Activated naive CD4-positive, alpha-beta T cell treated with anti-CD3 and anti-CD28 coated beads for 36 hours (primary cell): ENCODE results near the gene WDR1. TPM values are rescaled to one million over a fixed set of nuclear protein-coding genes. Genes with fewer than 3 reads are reported as not detected.

ENCODE experiments used
- CTCF ChIA-PET: fragments of 350-600 bp; sonication (Branson Sonifier 250); formaldehyde crosslinking; loops from one replicate; lab custom pipeline; 2021; ENCODE audit warnings: antibody characterized with exemption; lab: Charles Lee
- DNase-seq: peaks from one replicate; pipeline ENCODE4 v3.0.0-alpha.2; 2020
- H3K27ac Mint-ChIP-seq: one replicate; pipeline ENCODE4 v1.8.0; 2021; ENCODE audit warnings: mild to moderate bottlenecking, mixed read lengths
- H3K27me3 Mint-ChIP-seq: one replicate; pipeline ENCODE4 v1.8.0; 2021; ENCODE audit warnings: low read depth, mixed read lengths
- H3K36me3 Mint-ChIP-seq: one replicate; pipeline ENCODE4 v1.8.0; 2021; ENCODE audit warnings: low read depth, mixed read lengths
- H3K4me1 Mint-ChIP-seq: one replicate; pipeline ENCODE4 v1.8.0; 2021; ENCODE audit warnings: low read depth, mixed read lengths
- H3K4me3 Mint-ChIP-seq: one replicate; pipeline ENCODE4 v1.8.0; 2021; ENCODE audit warnings: mild to moderate bottlenecking, moderate library complexity, mixed read lengths
- H3K9me3 Mint-ChIP-seq: one replicate; pipeline ENCODE4 v1.8.0; 2021; ENCODE audit warnings: mixed read lengths
- intact Hi-C: fragments of 100-400 bp; cut with micrococcal nuclease; formaldehyde crosslinking; loops from one replicate; pipeline ENCODE4 v1.15.1; 2023
- total RNA-seq, 2 experiments: library from RNA; stranded (reverse); gene quantifications; one replicate each; pipeline ENCODE4 v1.2.3, GENCODE V29; 2021

Gene WDR1
- total RNA-seq, 2 experiments from 2014 or later = 271 to 295 TPM

DNA sequence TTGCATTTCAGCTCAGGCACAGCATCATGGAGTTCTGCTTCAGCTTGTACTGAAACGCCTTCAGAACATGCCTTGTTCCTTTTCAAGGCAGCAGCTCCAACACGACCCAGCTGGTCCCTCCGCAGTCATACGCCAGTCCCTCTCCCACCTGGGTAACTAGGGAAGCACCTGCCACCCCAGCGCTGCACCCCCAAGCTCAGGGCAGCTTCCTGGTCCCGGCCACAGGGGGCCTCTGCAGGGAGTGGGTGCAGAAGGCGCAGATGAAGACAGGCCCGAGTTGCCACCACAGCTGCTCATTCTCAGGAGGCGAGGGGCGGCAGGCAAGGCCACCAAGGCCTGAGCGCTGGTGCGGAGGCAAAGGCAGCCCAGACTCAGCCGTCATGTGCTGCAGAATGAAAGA, 21.8 kb downstream of the WDR1 start:
- DNase-seq = no peak
- Mint-ChIP-seq H3K27me3 (no peaks in the 10 kb centered on the region), H3K4me1 (peaks cover 83% of the 10 kb centered on the region), H3K4me3 (no peak overlapping the region), H3K9me3 (no peaks in the 10 kb centered on the region), H3K27ac (peak overlapping the region; percentile 90), H3K36me3 (peaks cover 65% of the 10 kb centered on the region)
- CTCF ChIA-PET = interaction anchor here (1.8 kb wide), 1 partner anchor 12 kb away, joined by 4 read pairs; no protein-coding TSS in a partner anchor
- intact Hi-C loops = no loop called here

DNA sequence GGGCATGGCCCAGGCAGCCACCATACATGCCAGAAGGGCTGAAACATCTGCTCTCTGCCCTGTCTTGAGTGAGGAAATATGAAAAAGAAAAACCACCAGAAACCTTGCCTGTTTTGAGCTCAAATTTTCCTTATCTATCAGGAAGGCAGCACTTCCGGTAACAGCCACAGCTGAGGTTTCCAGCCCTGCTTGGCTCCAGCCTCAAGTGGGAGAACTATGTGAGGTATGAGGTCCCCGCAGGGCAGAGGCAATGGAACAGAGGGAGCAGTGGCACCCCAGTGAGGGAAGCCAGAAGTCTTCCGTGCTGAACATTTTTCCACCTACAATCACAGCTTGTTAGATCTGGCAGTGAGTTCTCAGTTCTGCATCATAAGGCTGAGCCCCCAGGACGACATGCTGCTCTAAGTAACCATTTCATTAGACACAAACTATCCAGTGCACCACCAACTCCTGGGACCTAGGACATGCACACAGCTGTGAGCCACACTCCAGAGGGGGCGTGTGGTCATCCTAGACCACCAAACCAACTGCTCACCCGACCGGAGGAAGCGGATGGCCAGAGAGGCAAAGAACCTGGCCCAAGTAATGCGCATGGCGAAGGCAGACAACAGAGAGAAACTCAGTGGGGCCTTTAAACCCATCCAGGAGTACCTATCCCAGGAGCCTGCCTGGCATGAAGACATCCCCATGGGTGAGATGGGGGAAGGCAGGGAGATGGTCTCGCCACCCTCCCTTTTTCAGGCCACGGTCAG, 22.6 kb downstream of the WDR1 start:
- H3K27me3 Mint-ChIP-seq = no peaks in the 10 kb centered on the region
- H3K27ac Mint-ChIP-seq = peak overlapping the region; percentile 90
- peaks cover 58% of the 10 kb centered on the region for H3K36me3 Mint-ChIP-seq
- peak overlapping the region; percentile 34 for H3K4me3 Mint-ChIP-seq
- H3K9me3 Mint-ChIP-seq = no peaks in the 10 kb centered on the region
- CTCF ChIA-PET = interaction anchor here (0.7 to 1.3 kb wide), 4 partner anchors 8 to 104 kb away, joined by 3 read pairs; no protein-coding TSS in a partner anchor
- peaks cover 76% of the 10 kb centered on the region for H3K4me1 Mint-ChIP-seq
- DNase-seq = peak; percentile 47
- intact Hi-C loops = loop anchor here (2.0 kb wide), 1 partner anchor 21 kb away; no protein-coding TSS in a partner anchor

DNA sequence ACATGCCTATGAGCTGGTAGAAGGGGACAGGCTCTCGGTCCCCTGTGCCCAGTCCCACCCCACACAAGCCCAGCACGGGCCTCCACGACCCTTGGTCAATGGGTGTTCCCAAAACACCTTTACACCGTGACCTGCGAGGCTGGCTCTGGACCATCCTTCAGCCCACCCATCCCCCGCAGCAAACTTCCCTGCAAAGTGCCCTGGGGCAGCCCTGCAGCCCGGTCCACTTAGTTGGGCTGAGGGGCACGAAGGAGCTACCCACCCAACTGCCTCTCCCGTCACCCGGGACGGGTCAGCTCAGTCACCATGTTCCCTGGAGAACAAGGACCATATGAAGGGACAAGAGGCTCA, 23.4 kb downstream of the WDR1 start:
- CTCF ChIA-PET = interaction anchor here (0.9 to 1.3 kb wide), 3 partner anchors 24 to 105 kb away, joined by 3 read pairs; no protein-coding TSS in a partner anchor
- no peak for DNase-seq
- Mint-ChIP-seq H3K4me1 (peaks cover 69% of the 10 kb centered on the region), H3K27me3 (no peaks in the 10 kb centered on the region), H3K27ac (peak overlapping the region; percentile 90), H3K4me3 (no peak overlapping the region), H3K36me3 (peaks cover 53% of the 10 kb centered on the region), H3K9me3 (no peaks in the 10 kb centered on the region)
- intact Hi-C loops = loop anchor here (2.0 kb wide), 1 partner anchor 20 kb away; no protein-coding TSS in a partner anchor

DNA sequence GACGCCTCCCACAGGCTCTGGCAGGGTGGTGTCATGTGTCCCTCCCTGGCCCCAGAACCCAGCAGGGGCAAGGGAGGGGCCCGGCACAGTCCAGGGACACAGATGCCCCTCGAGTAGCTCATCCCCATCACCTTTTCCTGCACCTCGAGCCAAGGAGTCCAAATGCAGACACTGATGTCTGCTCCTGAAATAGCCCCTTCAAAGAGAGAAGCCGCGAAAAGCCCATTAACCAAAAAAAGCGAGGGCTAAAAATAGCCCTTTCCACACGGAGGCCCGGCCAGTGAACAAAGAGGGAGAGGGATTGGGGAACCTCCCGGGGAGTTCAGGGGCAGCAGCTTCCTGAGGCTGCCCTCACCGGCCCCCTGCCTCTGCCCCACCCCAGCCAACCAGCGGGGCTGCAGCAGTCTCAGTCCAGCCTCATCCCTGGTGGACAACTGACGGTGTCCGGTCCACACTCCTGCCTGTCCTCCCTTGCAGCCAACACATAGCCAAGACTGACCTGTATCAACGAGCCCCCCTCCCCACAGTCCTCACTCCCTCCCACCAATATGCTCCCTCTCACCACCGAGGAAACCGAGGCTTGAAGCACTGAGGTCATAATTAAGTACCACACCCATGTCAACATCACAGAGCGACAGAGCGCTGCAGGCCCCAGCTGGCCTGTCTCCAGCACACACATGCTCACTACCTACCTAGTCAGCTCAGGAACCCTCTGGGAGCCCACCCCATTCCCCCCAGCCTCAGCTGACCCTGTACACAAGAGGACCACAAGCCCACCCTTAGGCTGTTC, 23.9 kb downstream of the WDR1 start:
- no peaks in the 10 kb centered on the region for H3K27me3 Mint-ChIP-seq
- intact Hi-C loops = loop anchor here (2.0 kb wide), 1 partner anchor 20 kb away; no protein-coding TSS in a partner anchor
- no peak for DNase-seq
- H3K9me3 Mint-ChIP-seq = no peaks in the 10 kb centered on the region
- CTCF ChIA-PET = interaction anchor here (0.5 to 1.2 kb wide), 3 partner anchors 25 to 71 kb away, joined by 3 to 7 read pairs (median 3); partner anchors contain the start of gene SLC2A9
- peaks cover 64% of the 10 kb centered on the region for H3K4me1 Mint-ChIP-seq
- peak overlapping the region; percentile 90 for H3K27ac Mint-ChIP-seq
- H3K36me3 Mint-ChIP-seq = peaks cover 55% of the 10 kb centered on the region
- H3K4me3 Mint-ChIP-seq = no peak overlapping the region

DNA sequence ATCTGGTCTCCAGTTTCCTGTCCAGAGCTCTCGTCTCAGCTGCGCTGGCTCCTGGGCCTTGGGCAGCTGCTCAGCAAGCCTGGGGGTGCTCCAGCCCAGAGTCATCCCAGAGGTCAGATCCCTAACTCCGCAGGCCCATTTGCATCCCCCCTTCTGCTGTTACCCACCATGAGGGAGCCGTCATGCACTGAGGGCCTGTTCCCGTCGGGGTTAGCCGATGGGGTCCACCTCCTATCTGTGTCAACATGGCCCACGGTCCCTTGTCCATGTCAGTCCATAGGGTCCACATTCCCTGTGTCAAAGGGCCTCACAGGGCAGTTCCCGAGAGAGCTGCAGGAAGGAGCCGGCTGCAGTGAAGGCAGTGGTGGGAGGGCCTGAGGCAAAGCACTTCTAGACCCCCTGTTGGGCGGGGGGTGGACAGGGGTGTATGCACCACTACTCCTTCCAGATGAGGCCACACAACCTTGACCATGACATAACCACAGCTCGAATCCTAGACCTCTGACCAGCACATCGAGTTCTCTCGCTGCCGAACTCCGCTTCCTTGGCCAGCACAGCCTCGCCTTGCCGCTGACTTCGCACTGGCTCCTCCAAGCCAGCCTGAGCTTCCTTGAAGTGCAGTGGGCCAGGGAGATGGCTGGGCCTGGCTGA, 24.9 kb downstream of the WDR1 start:
- Mint-ChIP-seq H3K4me3 (no peak overlapping the region), H3K27ac (peak overlapping the region; percentile 53), H3K36me3 (peaks cover 56% of the 10 kb centered on the region), H3K4me1 (peaks cover 54% of the 10 kb centered on the region), H3K27me3 (no peaks in the 10 kb centered on the region), H3K9me3 (no peaks in the 10 kb centered on the region)
- DNase-seq = no peak
- intact Hi-C loops = loop anchor here (2.0 kb wide), 1 partner anchor 19 kb away; no protein-coding TSS in a partner anchor
- CTCF ChIA-PET = interaction anchor here (0.7 kb wide), 1 partner anchor 44 kb away, joined by 3 read pairs; no protein-coding TSS in a partner anchor

DNA sequence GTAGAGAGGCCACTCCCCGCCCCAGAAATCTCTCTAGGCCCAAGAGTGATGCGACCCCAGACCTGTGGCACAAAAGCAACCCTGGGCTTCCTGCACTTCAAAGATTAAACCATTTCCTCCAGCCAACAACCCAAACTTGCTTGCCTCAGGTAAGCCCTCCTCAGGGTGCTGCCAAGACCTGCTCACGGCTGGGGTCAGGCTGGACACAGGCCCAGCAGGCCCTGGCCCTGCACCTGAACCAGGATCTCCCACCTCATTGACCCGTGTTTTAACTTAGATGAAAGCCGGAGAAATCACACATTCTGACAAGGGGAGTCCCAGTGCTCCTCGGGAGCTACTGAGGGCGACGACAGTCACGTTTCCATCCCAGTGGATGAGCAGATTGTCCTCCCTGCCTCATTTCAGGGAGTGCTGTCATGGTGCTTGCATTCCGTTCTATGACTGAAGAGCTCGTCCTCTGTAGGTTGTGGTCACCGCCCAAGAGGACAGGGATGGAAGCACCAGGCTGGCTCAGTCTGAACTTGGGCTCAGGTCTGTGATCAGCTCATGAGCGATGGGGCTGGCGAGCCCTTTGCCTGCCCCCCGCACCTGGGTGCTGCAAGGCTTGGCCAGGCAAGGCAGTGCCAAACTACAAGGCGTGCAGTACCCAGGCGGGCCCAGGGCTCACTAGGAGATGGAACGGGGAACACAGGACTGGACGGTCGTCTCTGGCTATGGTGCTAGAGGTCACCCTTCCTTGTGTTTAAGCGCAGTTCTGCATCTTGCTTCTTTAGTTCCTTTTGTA, 25.9 kb downstream of the WDR1 start:
- no peaks in the 10 kb centered on the region for H3K9me3 Mint-ChIP-seq
- peaks cover 55% of the 10 kb centered on the region for H3K36me3 Mint-ChIP-seq
- no peak overlapping the region for H3K4me3 Mint-ChIP-seq
- CTCF ChIA-PET = interaction anchor here (1.2 to 2.0 kb wide), 2 partner anchors 10 to 15 kb away, joined by 4 to 5 read pairs; no protein-coding TSS in a partner anchor
- no peaks in the 10 kb centered on the region for H3K27me3 Mint-ChIP-seq
- H3K4me1 Mint-ChIP-seq = peaks cover 44% of the 10 kb centered on the region
- DNase-seq = no peak
- H3K27ac Mint-ChIP-seq = peak overlapping the region; percentile 44
- intact Hi-C loops = no loop called here

DNA sequence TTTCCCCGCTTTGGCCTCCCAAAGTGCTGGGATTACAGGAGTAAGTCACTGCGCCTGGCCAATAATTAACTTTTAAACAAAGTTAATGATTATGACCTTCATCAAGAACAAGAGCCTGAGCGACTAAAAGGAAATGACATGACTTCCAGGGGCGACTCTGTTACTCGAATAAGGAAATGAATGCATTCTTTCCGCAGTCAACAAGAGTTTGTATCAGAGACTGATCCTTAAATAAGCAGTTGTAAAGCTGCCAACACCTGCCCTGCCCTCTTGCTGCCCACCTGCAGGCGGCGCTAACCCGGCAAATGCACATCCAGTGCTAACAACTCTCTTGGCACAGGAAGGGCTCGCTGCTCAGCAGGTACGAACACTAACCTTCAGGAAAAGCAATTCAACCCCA, 27.3 kb downstream of the WDR1 start:
- Mint-ChIP-seq H3K27ac (peak overlapping the region; percentile 18), H3K4me1 (peaks cover 32% of the 10 kb centered on the region), H3K27me3 (no peaks in the 10 kb centered on the region), H3K4me3 (no peak overlapping the region), H3K9me3 (no peaks in the 10 kb centered on the region), H3K36me3 (peaks cover 52% of the 10 kb centered on the region)
- CTCF ChIA-PET = interaction anchor here (0.7 to 2.0 kb wide), 7 partner anchors 9 to 72 kb away, joined by 3 to 5 read pairs (median 4); no protein-coding TSS in a partner anchor
- no peak for DNase-seq
- intact Hi-C loops = no loop called here

DNA sequence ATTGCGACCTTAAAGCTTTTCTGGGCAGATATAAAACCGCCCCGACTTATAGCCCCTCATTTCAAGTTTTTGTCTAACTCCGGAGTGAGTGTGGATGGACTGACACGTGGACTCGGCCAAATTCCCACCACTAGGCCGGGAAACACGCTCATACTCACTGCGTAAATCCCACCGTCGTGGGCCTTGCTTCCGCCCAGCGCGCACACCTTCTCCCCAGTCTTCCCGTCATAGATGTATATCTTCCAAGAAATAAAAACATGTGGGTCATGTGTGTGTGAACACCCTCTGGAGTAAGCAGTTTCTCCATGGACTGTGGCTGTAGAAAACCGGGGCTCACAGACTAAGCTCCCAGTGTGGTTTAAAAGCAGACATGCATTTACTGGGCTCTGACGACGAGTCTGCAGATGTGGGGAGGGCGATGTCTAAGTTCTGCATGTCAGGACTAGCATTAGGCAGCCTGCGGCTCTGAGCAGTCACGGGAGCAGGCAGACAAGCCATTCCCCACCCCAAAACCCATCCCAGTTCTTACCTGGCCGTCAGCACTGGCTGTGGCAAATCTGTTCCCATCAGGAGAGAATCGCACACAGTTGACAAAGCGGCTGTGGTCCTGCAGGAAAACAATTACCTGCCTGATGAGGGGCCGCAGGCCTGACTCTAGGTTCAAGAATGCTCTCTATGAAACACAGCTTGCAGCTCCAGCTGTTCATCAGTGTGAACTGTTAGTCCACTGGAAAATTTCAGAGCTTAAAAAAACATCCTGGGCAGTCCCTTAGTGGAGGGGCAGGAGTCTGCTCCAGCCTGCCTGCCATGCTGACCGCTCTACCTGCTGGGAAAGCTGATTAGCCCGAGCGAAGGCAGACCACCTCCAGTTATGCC, 28.2 kb downstream of the WDR1 start:
- Mint-ChIP-seq H3K27me3 (no peaks in the 10 kb centered on the region), H3K36me3 (peaks cover 44% of the 10 kb centered on the region), H3K27ac (peak overlapping the region; percentile 57), H3K4me3 (no peak overlapping the region), H3K9me3 (no peaks in the 10 kb centered on the region), H3K4me1 (peaks cover 22% of the 10 kb centered on the region)
- DNase-seq = no peak
- CTCF ChIA-PET = interaction anchor here (0.6 to 2.0 kb wide), 3 partner anchors 16 to 1636 kb away, joined by 3 to 5 read pairs (median 5); no protein-coding TSS in a partner anchor
- intact Hi-C loops = no loop called here

DNA sequence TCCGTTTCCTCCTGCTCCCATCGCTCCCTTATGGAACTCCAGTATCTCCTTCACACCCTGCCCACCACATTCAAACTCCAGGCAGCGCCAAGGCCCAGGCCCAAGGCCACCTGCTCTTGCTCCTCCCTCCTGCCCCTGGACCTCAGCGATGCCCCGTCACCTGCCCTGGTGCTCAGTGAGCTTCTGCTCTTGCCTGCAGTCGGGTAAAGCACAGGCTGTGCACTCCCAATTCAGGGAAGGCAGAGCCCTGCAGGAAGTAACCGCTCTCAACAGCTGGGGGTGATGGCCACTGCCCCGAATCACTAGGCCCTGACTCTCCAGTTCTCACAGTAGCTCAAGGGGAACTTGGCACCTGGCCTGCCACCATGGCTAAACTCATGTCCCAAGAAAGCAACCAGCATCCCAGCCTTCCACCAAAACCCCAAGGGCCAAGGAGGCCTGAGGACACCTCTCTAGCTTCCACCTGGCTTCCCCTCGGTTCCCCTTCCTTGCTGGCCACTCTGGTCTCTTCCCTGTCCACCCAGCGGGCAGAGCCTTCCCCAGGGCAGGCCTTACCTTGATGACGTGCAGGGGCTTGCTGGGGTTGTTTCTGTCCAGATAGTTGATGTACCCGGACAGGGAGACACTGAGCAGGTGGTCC, 29.3 kb downstream of the WDR1 start:
- no peak overlapping the region for H3K4me3 Mint-ChIP-seq
- H3K4me1 Mint-ChIP-seq = peaks cover 14% of the 10 kb centered on the region
- DNase-seq = no peak
- H3K9me3 Mint-ChIP-seq = no peaks in the 10 kb centered on the region
- H3K27ac Mint-ChIP-seq = peak overlapping the region; percentile 57
- H3K36me3 Mint-ChIP-seq = peaks cover 38% of the 10 kb centered on the region
- no peaks in the 10 kb centered on the region for H3K27me3 Mint-ChIP-seq
- intact Hi-C loops = no loop called here
- CTCF ChIA-PET = interaction anchor here (0.6 kb wide), 1 partner anchor 15 kb away, joined by 3 read pairs; no protein-coding TSS in a partner anchor

DNA sequence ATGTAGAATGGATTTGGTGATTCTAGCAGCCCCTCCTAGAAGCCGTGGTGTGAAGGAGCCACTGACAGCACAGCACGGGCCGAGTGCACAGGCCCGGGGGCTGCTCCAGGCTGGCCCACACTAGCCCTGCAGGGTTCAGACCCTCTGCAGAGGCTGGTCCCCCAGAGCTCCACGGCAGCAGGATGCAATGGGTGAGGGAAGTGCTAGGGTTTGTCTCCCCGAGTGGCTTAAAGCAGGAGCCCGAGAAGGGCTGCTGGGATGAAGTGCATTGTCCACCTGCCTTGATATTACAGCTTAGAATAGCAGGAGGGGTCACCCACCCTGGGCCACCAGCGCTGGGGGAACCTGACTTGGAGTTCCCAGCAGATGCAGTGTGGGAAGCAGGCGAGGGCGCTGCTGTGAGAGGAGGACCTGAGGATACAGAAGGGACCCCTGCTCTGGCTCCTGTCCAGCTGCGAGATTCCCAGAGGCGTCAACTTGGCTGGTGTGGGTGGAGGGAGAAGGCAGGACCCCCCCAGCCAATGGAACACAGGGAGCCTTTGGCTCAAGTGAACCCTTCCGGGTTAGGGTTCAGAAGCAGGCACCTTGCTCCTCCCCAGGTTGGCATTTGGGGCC, 30.0 kb downstream of the WDR1 start:
- Mint-ChIP-seq H3K36me3 (peaks cover 35% of the 10 kb centered on the region), H3K27me3 (no peaks in the 10 kb centered on the region), H3K4me1 (peaks cover 10% of the 10 kb centered on the region), H3K9me3 (no peaks in the 10 kb centered on the region), H3K27ac (no peak overlapping the region), H3K4me3 (no peak overlapping the region)
- CTCF ChIA-PET = interaction anchor here (0.6 kb wide), 1 partner anchor 16 kb away, joined by 3 read pairs; no protein-coding TSS in a partner anchor
- peak; percentile 2 for DNase-seq
- intact Hi-C loops = no loop called here
